NOMO-1 (cell line): Measurements from ENCODE around the gene AP2A2.

Experiments
- DNase-seq, 2 experiments: peaks; one replicate each; lab custom pipeline; 2025; ENCODE audit not compliant: unreplicated experiment in 2 of 2; lab: John Stamatoyannopoulos, UW

The AP2A2 gene

DNA sequence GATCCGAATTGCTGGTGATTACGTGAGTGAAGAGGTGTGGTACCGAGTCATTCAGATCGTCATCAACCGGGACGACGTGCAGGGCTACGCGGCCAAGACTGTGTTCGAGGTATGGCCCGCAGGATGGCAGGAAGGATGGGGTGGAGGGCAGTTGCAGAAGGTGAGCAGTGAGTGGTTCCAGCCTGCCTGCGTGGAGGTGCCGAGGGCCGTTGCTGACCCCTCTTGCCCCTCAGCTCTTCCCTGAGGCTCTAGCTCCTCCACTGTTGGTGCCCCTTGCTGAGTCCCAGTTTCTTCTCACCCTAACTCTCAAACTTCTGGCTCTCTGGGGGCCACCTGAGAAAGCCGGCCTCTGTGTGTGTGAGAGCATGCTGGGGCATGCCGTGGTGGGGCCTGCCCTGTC is 66.9 kb downstream of the AP2A2 start:
- DNase-seq = no peak

DNA sequence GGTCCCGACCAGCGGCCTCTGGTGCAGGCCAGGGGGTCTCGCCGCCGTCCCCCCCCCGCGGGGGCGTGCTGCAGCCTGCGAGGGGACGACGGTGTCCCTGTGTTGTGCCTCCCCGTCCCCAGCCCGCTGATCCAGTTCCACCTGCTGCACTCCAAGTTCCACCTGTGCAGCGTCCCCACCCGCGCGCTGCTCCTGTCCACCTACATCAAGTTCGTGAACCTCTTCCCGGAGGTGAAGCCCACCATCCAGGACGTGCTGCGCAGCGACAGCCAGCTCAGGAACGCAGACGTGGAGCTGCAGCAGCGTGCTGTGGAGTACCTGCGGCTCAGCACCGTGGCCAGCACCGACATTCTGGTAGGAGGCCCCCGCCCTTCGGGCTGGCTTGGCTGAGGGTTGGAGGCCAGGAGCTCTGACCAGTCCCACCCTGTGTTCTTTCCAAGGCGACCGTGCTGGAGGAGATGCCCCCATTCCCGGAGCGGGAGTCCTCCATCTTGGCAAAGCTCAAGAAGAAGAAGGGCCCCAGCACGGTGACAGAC is 68.0 kb downstream of the AP2A2 start:
- DNase-seq = no peak

DNA sequence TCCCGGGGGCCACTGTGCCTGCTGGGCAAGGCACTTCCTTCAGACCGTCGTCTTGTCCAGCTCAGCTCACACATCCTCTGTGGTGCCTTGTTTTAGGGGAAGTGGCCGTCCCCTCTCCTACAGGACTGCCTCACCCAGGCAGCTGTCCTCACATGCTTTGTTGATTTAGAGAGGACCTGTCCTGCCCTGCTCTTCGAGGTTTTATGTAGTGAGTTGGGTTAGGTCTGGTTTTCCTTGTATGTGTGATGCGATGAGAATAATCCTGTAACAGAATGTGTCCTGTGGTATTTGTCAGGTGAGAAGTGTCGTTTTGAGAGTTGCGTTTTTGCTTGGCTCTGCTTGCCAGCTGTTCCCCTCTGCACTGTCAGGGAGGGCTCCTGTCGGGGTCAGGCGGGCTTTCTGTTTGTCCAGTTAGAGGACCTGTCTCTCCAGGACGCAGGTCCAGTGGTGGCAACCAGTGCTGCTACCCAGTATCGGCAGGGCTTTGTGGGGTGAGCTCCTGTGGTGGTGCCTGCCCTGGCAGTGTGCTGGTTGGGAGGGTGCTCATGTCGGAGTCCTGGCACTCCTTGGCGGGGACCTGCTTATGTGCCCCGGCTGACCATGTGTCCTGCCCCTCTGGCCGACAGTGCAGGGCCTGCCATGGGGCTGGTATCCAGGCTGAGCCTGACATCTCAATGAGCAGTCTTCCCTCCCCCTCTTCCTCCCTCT is 69.5 kb downstream of the AP2A2 start:
- no peak for DNase-seq

DNA sequence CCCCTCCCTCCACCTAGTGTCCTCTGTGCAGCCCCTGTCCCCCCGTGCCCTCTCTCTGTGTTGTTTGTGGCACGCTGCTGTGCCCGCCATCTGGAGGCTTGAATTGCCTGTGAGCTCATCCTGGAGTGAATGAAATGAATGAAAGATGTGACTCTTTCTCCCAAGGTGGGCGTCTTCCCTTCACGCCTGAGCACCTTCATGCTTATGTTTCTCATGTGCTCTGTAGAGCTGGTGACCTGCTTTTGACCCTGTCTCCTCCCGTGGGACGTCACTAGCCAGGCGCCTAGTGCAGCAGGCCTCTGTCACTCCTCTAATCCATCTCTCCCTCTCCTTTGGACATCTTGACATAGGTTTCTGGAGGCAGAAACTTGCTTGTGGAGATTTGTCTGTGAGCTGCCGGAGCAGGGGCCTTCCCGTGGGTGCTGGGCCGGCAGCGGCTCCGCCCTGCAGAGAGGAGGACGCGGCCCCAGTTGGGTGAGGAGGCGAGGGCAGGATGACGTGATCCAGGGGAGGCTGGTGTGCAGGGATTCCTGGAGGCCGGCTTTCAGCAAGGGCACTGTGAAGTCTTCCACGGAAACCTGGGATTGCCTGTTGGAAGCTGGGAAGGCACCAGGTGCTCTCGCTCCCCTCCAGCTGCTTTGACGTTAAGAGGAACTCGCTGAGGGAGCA is 70.2 kb downstream of the AP2A2 start:
- no peak for DNase-seq

DNA sequence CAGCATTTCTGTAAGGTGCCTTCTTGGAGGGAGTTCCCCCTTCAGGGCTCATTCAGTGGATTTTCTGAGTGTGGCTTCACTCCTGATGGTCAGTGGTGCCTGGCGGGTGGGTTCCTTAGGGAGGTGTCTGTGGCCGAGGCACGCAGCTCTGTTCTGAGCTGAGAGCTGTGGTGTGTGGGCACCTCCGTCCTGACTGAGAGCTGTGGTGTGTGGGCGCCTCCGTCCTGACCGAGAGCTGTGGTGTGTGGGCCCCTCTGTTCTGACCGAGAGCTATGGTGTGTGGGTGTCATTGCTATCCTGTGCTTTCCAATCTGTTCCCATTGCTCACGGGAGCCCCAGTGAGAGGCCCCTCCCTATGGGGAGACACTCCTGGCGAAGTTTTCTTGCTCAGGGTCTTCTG is 71.0 kb downstream of the AP2A2 start:
- no peak for DNase-seq

DNA sequence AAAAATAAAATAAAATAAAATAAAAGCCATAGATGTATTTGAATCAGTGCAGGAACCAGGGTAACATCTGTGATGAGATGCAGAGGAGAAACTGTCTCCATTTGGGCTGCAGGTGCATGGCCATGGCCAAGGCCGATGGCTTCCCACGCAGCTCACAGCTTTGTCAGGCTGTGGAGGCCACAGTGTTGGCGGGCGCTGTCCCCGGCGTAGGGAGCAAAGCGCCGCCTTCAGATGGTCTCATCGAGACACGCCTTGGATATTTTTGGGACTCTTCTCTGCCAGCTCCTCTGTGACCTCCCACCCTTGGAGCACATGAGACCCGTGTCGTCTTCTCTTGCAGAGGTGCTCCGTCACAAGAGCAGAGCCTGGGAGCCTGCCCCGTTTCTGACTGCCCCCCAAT is 72.2 kb downstream of the AP2A2 start:
- DNase-seq = no peak

DNA sequence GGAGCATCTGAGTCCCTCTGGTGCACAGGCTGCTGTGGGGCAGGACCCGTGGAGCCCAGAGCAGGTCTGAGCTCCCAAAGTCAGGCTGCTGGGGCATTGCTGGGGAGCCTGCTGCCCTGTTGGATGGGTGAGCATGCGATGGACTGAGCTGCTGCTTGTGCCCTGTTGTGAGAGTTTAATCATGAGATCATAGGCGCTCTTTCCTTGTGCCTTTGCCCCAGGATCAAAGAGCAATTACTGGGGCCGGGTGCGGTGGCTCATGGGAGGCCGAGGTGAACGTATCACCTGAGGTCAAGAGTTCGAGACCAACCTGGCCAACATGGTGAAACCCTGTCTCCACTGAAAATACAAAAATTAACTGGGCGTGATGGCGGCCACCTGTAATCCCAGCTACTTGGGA is 73.3 kb downstream of the AP2A2 start:
- DNase-seq = no peak

DNA sequence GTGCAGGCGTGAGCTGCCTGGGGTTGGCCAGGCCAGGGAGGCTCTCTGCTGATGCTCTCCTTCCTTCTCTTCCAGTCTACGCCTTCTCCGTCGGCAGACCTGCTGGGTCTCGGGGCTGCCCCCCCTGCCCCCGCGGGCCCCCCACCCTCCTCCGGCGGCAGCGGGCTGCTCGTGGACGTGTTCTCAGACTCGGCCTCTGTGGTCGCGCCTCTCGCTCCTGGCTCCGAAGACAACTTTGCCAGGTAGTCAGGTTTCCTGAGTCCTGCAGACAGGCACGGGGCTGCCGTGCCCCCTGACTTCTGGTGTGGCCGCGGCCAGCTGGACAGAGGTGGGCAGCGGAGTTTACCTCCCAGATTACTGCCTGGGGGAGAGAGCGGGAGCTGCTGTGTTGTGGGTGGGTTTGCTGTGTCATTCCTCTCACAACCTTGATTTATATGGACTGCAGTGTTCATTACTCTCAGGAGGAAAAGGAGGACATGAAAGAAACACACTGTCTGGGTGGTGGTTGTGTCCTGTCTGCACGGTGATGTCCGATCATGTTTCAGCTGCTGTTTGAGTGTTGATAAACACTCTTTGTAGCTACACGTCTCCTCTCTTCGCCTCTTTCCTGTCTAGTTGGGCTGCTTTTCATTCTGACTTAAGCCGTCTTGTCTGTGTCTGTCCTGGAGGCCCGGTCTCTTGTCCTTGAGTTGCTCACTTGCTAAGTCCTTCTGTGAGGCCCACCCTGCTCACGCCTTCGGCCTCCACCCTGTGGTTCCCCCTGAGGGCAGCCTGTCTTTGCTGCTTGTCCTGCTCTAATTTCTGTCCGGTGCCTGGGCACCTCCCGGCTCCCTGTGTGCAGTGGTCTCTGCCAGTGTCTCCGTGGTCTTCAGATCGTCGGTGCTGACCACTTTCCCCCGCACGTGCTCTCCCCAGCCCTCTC is 74.9 kb downstream of the AP2A2 start:
- no peak for DNase-seq

DNA sequence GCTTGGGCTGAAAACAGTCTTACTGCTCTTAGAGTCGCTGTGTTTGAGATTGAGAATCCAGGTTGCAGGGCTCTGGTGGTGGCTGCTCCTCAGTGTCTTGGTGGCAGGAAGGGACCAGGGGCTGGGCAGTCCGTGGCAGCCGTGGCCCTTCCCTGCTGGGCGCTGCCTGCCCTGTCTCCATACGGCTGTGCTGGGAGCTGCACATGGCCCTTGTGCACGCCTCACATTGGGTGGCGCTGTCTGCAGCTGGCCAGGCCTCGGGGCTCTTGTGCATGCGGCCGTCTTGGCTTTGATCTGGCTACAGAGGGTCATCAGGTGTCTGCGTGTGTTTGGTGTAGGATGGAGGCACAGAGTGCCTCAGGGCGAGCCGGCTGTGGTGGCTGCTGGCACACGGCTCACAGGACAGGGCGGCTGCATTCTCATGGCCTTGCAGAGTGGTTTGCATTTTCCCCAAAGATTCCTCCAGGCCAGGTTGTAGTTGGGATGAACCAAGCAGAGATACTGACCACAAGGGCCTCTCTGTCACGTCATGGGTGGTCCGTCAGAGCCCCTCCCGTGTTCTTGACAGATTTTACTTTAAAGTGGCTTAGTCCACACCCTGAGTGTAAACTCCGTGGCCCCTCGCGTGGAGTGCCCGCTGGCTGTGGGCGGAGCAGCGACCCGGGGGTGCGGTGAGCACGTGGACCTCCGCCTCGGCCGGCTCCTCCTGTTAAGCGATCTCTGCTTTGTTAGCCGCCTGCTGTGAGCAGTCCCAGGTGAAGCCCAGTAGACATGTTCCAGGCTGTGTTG is 76.1 kb downstream of the AP2A2 start:
- DNase-seq = no peak

DNA sequence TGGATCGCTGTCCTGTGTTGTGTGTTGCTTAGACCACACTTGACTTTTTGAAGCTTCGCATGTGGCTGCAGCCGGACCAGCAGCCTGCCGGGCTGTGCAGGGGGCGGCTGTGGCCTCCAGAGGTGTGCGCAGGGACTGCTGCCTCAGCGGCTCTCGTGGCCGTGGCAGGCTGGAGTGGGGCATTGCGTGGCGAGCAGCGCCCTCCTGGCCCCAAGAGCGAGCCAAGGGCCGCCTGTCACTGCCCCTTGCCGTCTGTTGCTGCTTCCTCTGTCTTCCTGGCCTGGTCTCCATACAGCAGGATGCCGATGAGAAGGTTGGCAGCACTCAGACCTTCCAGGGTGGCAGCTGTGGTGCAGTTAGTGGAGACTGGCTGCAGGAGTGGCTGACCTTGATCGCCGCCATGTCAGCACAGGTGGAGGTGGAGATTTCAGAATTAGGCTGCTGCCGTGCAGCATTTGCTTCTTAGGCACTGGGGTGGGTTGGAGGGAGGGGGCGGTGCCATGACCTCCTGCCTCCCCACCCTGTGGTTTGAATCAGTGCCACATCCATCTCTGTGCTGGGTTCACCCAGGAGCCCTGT is 76.8 kb downstream of the AP2A2 start:
- DNase-seq = no peak

DNA sequence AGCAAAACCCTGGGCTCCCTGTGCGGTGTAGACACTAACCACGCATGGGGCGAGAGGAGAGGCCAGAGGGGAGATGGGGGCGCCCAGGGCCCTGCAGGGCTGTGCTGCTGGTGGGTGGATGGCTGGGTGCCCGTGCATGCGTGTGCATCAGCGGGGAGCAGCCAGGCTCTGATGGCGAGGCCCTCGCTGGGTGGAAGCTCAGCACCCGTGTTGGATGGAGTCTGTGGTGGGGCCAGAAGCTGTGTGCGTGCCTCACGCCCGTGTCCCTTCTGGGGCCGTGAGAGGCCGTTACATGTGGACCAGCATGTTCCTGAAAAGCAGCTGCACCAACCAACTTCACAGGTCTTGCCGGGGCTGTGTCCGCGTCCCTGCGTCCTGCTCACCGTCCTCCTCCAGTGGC is 77.5 kb downstream of the AP2A2 start:
- no peak for DNase-seq

DNA sequence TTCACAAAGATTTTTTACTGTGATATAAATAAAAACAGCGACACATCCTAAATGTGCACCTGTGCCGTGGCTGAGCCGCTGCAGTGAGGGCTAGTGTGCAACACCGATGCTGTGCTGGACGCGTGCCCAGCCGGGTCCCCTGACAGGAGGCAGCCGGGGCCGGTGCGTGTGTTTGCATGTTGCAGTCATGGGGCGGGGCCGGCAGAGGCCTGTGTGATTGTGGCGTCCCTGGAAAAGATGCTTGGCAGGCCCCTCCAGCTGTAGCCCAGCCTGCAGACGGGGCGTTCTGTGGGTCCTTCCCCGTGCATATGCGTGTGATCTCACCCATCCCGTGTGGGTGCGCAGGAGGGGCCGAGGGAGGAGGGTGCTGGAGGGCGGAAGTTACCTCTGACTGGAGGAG is 80.3 kb downstream of the AP2A2 start:
- DNase-seq = no peak

DNA sequence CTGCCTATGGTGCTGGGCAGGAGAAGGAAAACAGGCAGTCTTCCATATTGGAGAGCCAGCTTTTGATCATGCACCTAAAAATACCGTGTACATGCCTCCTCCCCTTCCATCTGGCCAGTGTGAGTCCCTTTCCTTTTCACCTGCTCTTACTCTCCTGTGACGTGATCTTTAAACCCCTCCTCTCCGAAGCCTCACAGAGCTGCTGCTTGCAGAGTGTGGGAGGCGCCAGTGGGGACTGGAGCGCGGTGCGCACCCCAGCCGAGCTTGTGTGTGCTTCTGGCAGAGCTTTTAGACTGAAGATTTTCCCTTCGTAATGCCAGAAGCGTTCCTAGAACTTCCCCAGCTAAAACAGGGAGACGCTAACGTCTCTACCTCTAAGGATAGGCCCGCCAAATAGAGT is 81.1 kb downstream of the AP2A2 start:
- DNase-seq = no peak

DNA sequence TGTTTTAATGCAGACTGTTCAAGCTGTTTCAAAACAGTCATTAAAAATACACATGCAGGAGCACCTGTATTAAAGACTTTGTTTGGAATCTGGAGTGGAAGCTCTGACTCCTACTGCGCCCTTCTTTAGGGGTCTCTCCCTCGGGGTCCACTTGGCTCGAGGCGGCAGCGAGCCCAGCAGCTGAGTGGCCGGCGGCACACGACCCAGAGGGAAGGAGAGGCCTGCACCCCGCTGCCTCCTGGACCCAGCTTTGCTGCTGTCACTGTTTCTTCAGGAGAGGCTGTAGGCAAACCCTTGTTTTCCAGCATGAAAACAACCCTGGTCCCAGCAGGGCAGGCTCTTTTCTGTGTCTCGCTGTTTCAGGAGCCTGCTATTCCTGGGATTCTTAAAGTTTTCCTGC is 81.6 kb downstream of the AP2A2 start:
- no peak for DNase-seq

DNA sequence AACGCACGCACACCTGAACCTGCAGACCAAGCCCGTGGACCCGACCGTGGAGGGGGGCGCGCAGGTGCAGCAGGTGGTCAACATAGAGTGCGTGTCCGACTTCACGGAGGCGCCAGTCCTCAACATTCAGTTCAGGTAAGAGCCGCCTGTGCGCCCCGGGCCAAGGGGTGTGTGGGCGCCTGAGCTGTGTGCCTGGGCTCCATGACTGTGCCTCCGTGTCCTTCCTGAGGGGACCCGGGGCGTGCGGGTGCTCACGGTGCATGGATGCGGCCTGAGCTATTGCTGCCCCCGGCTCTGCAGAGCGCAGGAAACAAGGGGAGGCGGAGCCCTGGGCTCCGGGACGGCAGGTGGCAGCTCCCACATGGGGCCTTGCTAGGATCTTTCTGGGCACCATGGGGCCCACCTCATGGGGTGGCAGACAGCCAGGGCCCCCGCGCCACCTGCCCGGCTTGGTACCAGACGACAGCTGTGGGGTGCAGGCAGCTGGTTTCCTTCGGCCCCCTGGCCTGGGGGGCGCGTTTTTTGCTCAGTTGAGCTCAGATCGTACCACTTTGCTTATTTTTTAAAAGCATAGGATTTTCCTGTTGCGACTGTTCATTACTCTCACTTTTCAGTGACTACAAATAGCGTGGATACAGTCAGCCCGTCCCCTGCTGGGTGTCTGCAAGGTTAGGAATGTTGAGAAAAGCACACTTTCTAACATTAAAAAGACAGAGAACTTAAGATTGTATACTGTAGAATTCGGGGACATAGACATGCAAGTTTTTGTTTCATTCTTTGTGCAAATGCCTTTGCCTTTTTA is 82.5 kb downstream of the AP2A2 start:
- no peak for DNase-seq

DNA sequence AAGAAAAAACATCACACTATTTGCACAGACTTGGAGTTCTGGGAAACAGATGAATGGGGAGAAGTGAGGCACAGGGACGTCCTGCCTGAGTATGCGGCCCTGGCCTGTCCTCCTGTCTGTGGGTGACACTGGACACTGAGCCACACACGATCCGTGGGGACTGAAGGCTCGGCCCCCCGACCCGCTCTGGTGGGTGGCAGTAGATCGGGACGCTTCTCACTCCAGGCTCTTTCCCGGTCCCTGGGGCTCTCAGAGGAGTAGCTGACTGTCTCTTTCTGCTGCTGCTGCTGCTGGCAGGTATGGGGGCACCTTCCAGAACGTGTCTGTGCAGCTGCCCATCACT is 83.1 kb downstream of the AP2A2 start:
- no peak for DNase-seq

DNA sequence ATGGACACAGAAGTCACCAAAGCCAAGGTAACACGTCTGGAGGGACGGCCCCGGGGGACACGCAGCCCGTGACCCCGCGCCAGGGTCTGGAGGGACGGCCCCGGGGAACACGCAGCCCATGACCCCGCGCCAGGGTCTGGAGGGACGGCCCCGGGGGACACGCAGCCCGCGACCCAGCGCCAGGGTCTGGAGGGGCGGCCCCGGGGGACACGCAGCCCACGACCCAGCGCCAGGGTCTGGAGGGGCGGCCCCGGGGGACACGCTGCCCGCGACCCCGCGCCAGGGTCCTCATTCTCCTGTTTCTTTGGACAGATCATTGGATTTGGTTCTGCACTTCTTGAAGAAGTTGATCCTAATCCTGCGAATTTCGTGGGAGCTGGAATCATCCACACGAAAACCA is 83.7 kb downstream of the AP2A2 start:
- no peak for DNase-seq

DNA sequence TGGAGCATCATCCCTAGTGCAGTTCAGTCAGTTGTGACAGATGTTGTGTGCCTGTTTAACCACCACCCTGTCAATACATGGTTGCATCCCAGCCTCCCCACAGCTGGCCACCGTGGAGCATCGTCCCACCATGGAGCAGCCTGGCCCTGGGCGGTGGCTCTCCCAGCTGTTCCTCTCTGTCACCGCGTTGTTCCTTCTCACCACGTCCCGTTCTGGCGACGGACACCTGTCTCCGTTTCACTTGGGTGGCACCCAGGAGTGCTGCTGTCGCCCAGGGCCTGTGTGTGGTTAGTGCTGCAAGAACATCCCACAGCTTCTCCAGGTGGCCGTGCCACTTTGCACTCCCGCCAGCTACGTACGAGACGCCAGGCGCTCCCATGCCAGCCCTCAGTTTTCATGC is 84.3 kb downstream of the AP2A2 start:
- no peak for DNase-seq

DNA sequence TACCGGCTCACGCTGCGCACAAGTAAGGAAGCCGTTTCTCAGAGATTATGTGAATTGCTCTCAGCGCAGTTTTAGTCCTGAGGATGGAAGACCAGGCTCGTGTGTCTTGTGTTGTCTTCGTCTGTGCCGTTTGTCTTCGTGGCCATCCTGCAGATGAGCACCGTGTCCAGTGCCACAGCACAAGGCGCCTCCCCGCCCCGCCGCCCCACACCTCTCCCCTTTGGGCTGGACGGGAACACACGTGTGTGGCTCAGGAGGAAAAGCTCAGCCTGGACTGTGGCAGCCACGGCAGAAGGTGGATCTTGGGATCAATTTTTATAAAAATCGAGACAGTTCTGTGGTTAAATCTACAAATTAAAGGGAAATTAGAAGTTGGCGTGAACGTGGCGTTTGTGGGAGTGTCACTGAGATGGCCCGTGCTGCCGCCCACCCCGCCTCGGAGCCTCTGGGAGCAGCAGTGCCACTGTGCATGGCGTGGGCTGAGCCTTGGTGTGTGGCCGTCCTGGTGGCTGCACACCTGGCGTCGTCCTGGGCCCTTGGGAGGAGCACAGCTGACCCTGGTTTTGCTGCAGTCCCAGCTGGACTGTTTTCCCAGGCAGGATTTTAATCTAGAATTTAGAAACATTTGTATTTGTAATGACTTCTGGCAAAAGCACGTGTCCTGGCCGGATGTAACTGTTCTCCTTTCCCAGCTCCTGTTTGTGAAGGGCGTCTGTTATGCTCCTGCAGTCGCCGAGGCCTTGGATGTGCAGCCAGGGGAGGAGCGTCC is 85.1 kb downstream of the AP2A2 start:
- DNase-seq = no peak
